ENCODE data around the gene ZNF414.
"Not testable (repeated sequence)": the region's sequence is repeated elsewhere in the genome, so short reads cannot be mapped to it uniquely, and the experiment has no call there.

The ZNF414 gene

GRCh38 chr19:8517551-8518442 lies 3.8 kb upstream of the ZNF414 start:
- no peak for DNase-seq

DNA sequence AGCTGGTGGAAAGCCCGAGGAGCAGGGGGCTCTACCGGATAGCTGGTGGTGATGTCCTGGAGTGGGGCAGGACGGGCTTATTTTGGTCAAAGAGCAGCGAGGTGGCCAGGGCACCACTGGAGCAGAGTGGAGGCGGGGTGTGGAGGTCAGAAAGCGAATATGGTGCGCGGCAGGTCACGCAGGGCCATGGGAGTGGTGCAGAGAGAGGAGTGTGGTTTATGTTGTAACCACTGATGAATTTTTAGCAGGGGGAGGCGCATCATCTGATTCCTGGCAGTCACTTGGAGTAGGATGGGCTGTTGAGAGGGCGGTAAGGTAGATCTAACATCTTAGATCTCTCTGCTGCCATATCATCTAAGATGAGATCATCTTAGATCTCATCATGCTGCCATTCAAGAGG lies 1.4 kb upstream of the ZNF414 start:
- DNase-seq, result no peak

GRCh38 chr19:8514505-8515009 lies 590 bp upstream of the ZNF414 start:
- not testable (repeated sequence) for DNase-seq

DNA sequence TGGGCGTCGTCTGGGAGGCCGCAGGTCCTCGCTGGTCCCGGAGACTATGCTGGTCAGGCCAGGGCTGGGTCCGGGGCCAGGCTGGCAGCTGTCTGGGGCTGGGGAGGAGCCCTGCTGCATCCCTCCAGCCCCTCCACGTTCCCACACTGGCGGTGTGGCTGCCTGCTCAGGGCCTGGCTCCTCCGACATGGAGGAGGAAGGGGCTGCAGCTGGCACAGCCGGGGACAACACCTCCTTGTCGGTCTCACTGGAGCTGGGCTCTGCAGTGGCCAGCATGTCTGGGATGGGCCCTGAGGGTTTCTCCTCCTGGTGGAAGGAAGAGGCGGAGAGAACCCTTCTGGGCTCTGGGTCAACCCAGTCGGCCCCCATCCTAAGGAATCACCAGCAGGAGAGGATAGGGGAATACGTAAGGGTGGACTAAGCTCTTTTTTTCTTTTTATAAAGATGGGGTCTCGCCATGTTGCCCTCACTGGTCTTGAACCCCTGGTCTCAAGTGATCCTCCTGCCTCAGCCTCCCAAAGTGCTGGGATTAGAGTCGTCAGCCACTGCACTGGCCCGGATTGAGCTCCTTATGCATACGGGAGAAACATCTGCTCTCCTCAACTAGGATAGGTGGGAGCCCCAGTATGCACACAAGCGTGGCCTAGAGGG lies 806 bp downstream of the ZNF414 start:
- DNase-seq, result no peak

GRCh38 chr19:8512115-8512967 lies 1.6 kb downstream of the ZNF414 start:
- no peak for DNase-seq

DNA sequence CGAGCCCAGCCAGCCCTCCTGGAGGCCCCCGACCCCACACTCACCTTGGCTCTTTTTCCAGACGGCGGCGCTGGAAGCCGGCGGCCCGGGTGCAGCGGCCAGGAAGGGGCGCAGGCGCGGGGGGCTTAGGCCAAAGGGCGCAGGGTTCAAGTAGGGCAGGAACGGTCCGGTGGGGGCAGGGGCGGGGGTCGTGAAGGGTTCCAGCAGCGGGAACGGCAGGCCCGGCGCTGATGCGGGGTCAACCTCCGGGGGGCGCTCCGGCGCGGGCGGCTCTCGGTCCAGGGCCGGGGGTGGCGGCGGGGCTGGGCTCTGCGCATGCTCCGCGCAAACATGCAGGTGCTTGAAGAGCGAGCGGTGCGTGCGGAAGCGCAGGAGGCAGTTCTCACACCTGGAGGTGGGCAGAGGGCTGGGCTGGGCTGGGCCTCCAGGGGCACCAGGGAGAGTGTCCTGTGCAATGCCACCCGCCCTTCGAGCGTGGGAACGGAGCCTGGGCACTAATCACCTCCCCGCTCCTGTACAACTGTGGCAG lies 2.3 kb downstream of the ZNF414 start:
- DNase-seq, result no peak

GRCh38 chr19:8510589-8511115 lies 3.3 kb downstream of the ZNF414 start:
- no peak for DNase-seq

- DNase-seq, result no peak
Measured at GRCh38 chr19:8506402-8506957, 7.5 kb downstream of the ZNF414 start.

- peak; percentile 85 for DNase-seq
Measured at GRCh38 chr19:8505680-8506401, 8.1 kb downstream of the ZNF414 start.

DNA sequence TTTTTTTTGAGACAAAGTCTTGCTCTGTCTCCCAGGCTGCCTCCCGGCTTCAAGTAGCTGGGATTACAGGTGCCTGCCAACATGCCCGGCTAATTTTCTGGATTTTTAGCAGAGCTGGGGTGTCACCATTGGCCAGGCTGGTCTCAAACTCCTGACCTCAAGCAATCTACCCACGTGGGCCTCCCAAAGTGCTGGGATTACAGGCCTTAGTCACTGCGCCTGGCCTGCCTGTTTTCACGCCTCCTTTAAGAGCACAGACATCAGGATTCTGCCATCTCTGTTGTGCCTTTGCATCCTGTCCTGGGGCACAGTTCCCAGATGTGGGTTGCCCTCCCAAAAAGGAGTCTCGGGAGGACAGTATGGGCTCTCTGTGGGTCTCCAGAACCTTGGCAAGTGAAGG lies 9.0 kb downstream of the ZNF414 start:
- no peak for DNase-seq

DNA sequence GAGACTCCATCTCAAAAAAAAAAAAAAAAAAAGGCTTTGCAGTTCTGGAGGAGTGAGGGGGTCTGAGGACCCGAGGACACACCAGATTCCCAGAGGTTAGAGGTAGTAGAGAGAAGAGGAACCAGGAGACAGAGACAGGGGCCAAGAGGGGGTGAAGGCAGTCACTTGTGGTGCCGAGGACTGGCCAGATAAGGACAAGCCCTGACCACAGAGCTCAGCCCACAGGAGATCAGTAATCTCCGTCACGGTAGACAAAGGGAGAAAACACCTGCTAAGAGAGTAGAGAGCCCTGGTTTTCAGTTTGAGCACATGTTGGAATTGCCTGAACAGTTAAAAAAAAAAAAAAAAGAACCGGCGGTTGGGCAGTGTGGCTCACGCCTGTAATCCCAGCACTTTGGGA lies 9.8 kb downstream of the ZNF414 start:
- no peak for DNase-seq

- no peak for DNase-seq
Measured at GRCh38 chr19:8503510-8503909, 10.5 kb downstream of the ZNF414 start.

- no peak for DNase-seq
Measured at GRCh38 chr19:8501981-8502380, 12.0 kb downstream of the ZNF414 start.

DNA sequence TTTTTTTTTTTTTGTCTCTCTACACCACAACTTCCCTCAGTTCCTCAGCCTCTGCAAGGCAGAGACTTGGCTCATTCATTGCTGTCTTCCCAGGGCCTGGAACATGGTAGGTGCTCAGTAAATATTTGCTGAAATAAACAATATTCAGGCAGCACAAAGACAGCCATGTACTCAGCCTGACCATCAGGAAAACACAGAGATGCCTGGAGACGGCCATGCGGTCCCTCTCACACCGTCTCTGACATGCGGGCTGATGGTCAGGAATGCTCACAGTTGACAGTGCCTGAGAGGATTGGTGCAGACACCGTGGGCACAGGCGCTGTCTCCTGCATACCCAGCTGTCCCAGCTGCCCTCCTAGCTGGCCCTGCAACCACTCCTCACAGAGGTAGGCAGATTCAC lies 12.5 kb downstream of the ZNF414 start:
- DNase-seq, result no peak

DNA sequence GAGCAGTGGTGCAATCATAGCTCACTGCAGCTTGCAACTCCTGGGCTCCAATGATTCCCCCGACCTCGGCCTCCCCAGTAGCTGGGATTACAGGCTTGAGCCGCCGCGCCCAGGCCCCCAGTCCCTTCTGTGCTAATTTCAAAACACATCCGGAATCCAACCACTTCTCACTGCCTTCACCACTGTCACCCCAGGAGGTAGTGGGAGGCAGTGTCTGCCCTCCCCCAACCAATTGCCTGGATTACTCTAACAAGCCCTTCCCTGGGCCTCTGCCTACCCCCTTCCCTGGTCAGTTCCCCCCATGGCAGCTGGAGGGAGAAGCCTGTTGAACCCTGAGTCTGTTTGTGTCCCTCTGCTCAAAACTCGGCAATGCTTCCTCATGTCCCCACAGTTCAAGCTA lies 13.8 kb downstream of the ZNF414 start:
- no peak for DNase-seq

GRCh38 chr19:8499048-8499833 lies 14.7 kb downstream of the ZNF414 start:
- DNase-seq, result no peak

GRCh38 chr19:8498295-8498694 lies 15.7 kb downstream of the ZNF414 start:
- DNase-seq, result no peak

DNA sequence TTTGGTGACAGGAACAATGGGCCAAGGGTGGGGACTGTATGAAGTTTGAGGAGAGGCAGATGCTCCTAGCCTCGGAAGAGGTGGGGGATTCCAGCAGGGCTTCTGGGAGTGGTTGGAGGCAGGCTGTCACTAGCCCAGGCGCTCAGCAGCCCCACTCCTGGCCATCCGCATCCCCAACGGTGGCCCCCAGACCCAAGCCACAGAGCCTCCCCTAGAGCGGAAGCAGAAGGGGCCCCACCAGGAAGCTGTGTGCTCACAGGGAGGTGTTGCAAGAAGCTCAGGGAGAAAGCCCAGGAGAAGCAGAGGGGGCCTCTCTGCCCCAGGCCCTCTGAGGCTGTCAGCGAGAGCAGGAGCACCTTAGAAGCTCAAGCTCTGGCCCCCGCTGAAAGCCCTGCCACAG lies 19.8 kb downstream of the ZNF414 start:
- no peak for DNase-seq

- DNase-seq, result no peak
Measured at GRCh38 chr19:8491574-8491973, 22.4 kb downstream of the ZNF414 start.

- DNase-seq, result no peak
Measured at GRCh38 chr19:8490873-8491272, 23.1 kb downstream of the ZNF414 start.

DNA sequence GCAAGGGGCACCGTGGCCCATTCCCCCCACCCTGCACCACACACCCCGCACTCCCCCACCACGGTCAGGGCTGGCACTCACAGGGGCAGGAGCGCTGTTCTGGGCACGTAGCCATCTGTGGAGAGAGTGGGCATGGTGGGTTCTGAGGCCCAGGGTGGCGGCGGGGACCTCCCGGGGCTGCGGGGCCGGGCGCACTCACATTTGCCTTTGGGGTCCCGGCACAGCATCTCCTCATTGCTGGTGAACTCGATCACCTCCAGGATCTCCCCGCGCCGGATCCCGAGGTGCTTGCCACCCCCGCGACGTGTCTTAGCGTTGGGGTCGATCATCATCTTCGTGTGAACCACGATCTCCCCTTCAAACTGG lies 23.6 kb downstream of the ZNF414 start:
- no peak for DNase-seq

Data from right forelimb (tissue), 1 donor.